OCI-LY7 (cell line): ENCODE measurements around the gene RASA2. TPM values are rescaled to one million over a fixed set of nuclear protein-coding genes. Genes with fewer than 3 reads are reported as not detected.

Experiments used
- BruUV-seq: library from RNA; stranded (reverse); fragments of 400-500 nt; replicated peaks from 2 replicates; lab custom pipeline; 2021; lab: Mats Ljungman, UMichigan
- CTCF ChIA-PET: fragments of 300-600 bp; sonication (Branson Sonifier 250); formaldehyde crosslinking; loops from one replicate; lab custom pipeline; 2022; ENCODE audit warnings: antibody characterized with exemption; ENCODE audit not compliant: unreplicated experiment; lab: Charles Lee
- POLR2A ChIA-PET: fragments of 300-600 bp; sonication (Branson Sonifier 250); formaldehyde crosslinking; loops from one replicate; lab custom pipeline; 2022; ENCODE audit warnings: antibody characterized with exemption; lab: Charles Lee
- DNase-seq: peaks from one replicate; pipeline ENCODE4 v3.0.0-alpha.2; 2015; ENCODE audit warnings: low spot score
- H2AFZ ChIP-seq: fragments of 200-600 bp; sonication (generic), shearing (Covaris generic); 2 replicates; pipeline ENCODE4 v1.6.1; 2014; ENCODE audit warnings: mild to moderate bottlenecking, antibody characterized with exemption, low read length, moderate library complexity
- H3K27ac ChIP-seq: fragments of 200-600 bp; sonication (generic); 2 replicates; pipeline ENCODE4 v1.5.1; 2014; ENCODE audit warnings: mixed run types, low read depth, mild to moderate bottlenecking, moderate library complexity, low read length, inconsistent platforms; ENCODE audit not compliant: poor library complexity, severe bottlenecking
- H3K36me3 ChIP-seq: fragments of 200-600 bp; sonication (generic); 2 replicates; pipeline ENCODE4 v1.6.1; 2014; ENCODE audit warnings: mild to moderate bottlenecking, antibody characterized with exemption, low read length, moderate library complexity, mixed read lengths; ENCODE audit not compliant: insufficient read depth
- H3K4me1 ChIP-seq: fragments of 200-600 bp; sonication (generic); 2 replicates; pipeline ENCODE4 v1.5.1; 2014; ENCODE audit warnings: mild to moderate bottlenecking, low read length; ENCODE audit not compliant: insufficient read depth, poor library complexity, severe bottlenecking
- H3K4me2 ChIP-seq: fragments of 200-600 bp; sonication (generic); 2 replicates; pipeline ENCODE4 v1.6.1; 2014; ENCODE audit warnings: mild to moderate bottlenecking, low read length
- H3K4me3 ChIP-seq: fragments of 200-600 bp; sonication (generic); 2 replicates; pipeline ENCODE4 v1.5.1; 2014; ENCODE audit warnings: mild to moderate bottlenecking, low read depth, low read length; ENCODE audit not compliant: poor library complexity, severe bottlenecking
- H3K79me2 ChIP-seq: fragments of 200-600 bp; sonication (generic); 2 replicates; pipeline ENCODE4 v1.6.1; 2016; ENCODE audit warnings: low read depth, mild to moderate bottlenecking, low read length, moderate library complexity, mixed read lengths; ENCODE audit not compliant: insufficient read depth
- H3K9me2 ChIP-seq: fragments of 200-600 bp; sonication (generic); 2 replicates; pipeline ENCODE4 v1.6.1; 2016; ENCODE audit warnings: mild to moderate bottlenecking, low read length, mixed read lengths; ENCODE audit not compliant: insufficient read depth
- H3K9me3 ChIP-seq: fragments of 200-600 bp; sonication (generic); 2 replicates; pipeline ENCODE4 v1.6.1; 2014; ENCODE audit warnings: mild to moderate bottlenecking, mixed run types, low read length, mixed read lengths
- H4K20me1 ChIP-seq: fragments of 200-600 bp; sonication (generic); 2 replicates; pipeline ENCODE4 v1.6.1; 2014; ENCODE audit warnings: mild to moderate bottlenecking, antibody characterized with exemption, low read length, moderate library complexity, mixed read lengths; ENCODE audit not compliant: insufficient read depth
- CTCF ChIP-seq: fragments of 200-600 bp; sonication (generic); conservative IDR thresholded peaks from 2 replicates; pipeline ENCODE4 v1.5.1; 2014; ENCODE audit warnings: mild to moderate bottlenecking, antibody characterized with exemption, low read length, moderate library complexity, mixed read lengths
- EZH2phosphoT487 ChIP-seq: fragments of 200-600 bp; sonication (generic); IDR thresholded peaks from 2 replicates; pipeline ENCODE4 v1.6.1; 2018; ENCODE audit warnings: low read depth, borderline replicate concordance, mild to moderate bottlenecking, mixed run types, antibody characterized with exemption, low read length, moderate library complexity, mixed read lengths
- intact Hi-C: fragments of 100-400 bp; cut with micrococcal nuclease; formaldehyde crosslinking; loops from one replicate; pipeline ENCODE4 v1.10.0; 2022; ENCODE audit not compliant: unreplicated experiment
- total RNA-seq, 2 experiments: library from RNA; depleted of rRNA in 1 of 2; stranded (reverse); fragments of >200 nt in 1 of 2; shearing (Covaris generic) in 1 of 2; gene quantifications; 2 replicates each; pipeline ENCODE4 v1.2.3, GENCODE V29; 2014 to 2022

Gene RASA2
- total RNA-seq, 2 experiments from 2014 or later = 11.0 to 21.7 TPM

- H3K9me3 ChIP-seq = no peaks in the 10 kb centered on the region
- no peak for TF ChIP-seq EZH2phosphoT487
- TF ChIP-seq CTCF = no peak
- H3K4me1 ChIP-seq = no peaks in the 10 kb centered on the region
- H3K36me3 ChIP-seq = no peaks in the 10 kb centered on the region
- no peaks in the 10 kb centered on the region for H3K9me2 ChIP-seq
- H3K4me3 ChIP-seq = no peak overlapping the region
- H3K4me2 ChIP-seq = no peak overlapping the region
- no peak for DNase-seq
- no peak overlapping the region for H3K27ac ChIP-seq
- CTCF ChIA-PET = no interaction called here
- no peaks in the 10 kb centered on the region for H3K79me2 ChIP-seq
- intact Hi-C loops = no loop called here
- POLR2A ChIA-PET = no interaction called here
- no peaks in the 10 kb centered on the region for H4K20me1 ChIP-seq
- H2AFZ ChIP-seq = no peak overlapping the region
- BruUV-seq = no TSS peak
Observed at GRCh38 chr3:141651409-141651808, 164.6 kb downstream of the RASA2 start.

GRCh38 chr3:141652349-141652748, 165.5 kb downstream of the RASA2 start:
- ChIA-PET POLR2A (no interaction called here), CTCF (no interaction called here)
- intact Hi-C loops = no loop called here
- H3K4me3 ChIP-seq = no peak overlapping the region
- no peaks in the 10 kb centered on the region for H3K9me3 ChIP-seq
- H3K4me1 ChIP-seq = no peaks in the 10 kb centered on the region
- H3K4me2 ChIP-seq = no peak overlapping the region
- H3K36me3 ChIP-seq = no peaks in the 10 kb centered on the region
- H3K27ac ChIP-seq = no peak overlapping the region
- DNase-seq = no peak
- H3K9me2 ChIP-seq = no peaks in the 10 kb centered on the region
- no peaks in the 10 kb centered on the region for H4K20me1 ChIP-seq
- TF ChIP-seq EZH2phosphoT487 (no peak), CTCF (no peak)
- BruUV-seq = no TSS peak
- H2AFZ ChIP-seq = no peak overlapping the region
- H3K79me2 ChIP-seq = no peaks in the 10 kb centered on the region

- Histone ChIP-seq H3K79me2 (no peaks in the 10 kb centered on the region), H2AFZ (no peak overlapping the region), H3K9me3 (no peaks in the 10 kb centered on the region), H3K36me3 (no peaks in the 10 kb centered on the region), H3K9me2 (no peaks in the 10 kb centered on the region), H3K4me1 (no peaks in the 10 kb centered on the region), H3K27ac (no peak overlapping the region), H3K4me3 (no peak overlapping the region), H3K4me2 (no peak overlapping the region), H4K20me1 (no peaks in the 10 kb centered on the region)
- TF ChIP-seq EZH2phosphoT487 (no peak), CTCF (no peak)
- intact Hi-C loops = no loop called here
- BruUV-seq = no TSS peak
- DNase-seq = no peak
- ChIA-PET CTCF (no interaction called here), POLR2A (no interaction called here)
Observed at GRCh38 chr3:141653847-141654246, 167.0 kb downstream of the RASA2 start.
